Duodenal mucosa (tissue), 2 donors: ENCODE measurements around the gene RPS27L.
"Not testable (repeated sequence)": the region's sequence is repeated elsewhere in the genome, so short reads cannot be mapped to it uniquely, and the experiment has no call there.

Experiments used
- H3K27ac ChIP-seq: one replicate; pipeline ENCODE4 v1.7.0; 2013; ENCODE audit warnings: low read depth, low read length
- H3K27me3 ChIP-seq, 2 donors: one replicate each; pipeline ENCODE4 v1.7.0; 2013; ENCODE audit warnings: low read length in 2 of 2, control low read depth in 1 of 2; ENCODE audit not compliant: insufficient read depth in 2 of 2, control insufficient read depth in 1 of 2
- H3K36me3 ChIP-seq, 2 donors: one replicate each; pipeline ENCODE4 v1.7.0; 2013; ENCODE audit warnings: low read length in 2 of 2, control low read depth in 1 of 2; ENCODE audit not compliant: insufficient read depth in 2 of 2, control insufficient read depth in 1 of 2
- H3K4me1 ChIP-seq, 2 donors: one replicate each; pipeline ENCODE4 v1.7.0; 2013; ENCODE audit warnings: low read length in 2 of 2, control low read depth in 1 of 2; ENCODE audit not compliant: insufficient read depth in 2 of 2, control insufficient read depth in 1 of 2
- H3K4me3 ChIP-seq, 2 donors: one replicate each; pipeline ENCODE4 v1.7.0; 2013; ENCODE audit warnings: low read length in 2 of 2, low read depth in 1 of 2
- H3K9ac ChIP-seq, 2 donors: one replicate each; pipeline ENCODE4 v1.7.0; 2013; ENCODE audit warnings: low read length in 2 of 2, low read depth in 1 of 2
- H3K9me3 ChIP-seq, 2 donors: one replicate each; pipeline ENCODE4 v1.7.0; 2013; ENCODE audit warnings: low read length in 2 of 2, control low read depth in 1 of 2; ENCODE audit not compliant: control insufficient read depth in 1 of 2

The RPS27L gene

GRCh38 chr15:63104727-63105126 is 52.5 kb downstream of the RPS27L start:
- H3K36me3 ChIP-seq: no peaks in the 10 kb centered on the region
- no peak overlapping the region for H3K9ac ChIP-seq
- no peak overlapping the region for H3K27ac ChIP-seq
- H3K4me1 ChIP-seq: peaks cover 14 to 16% of the 10 kb centered on the region in 2 donors
- no peaks in the 10 kb centered on the region for H3K9me3 ChIP-seq
- no peak overlapping the region for H3K4me3 ChIP-seq
- H3K27me3 ChIP-seq: no peaks in the 10 kb centered on the region

- H3K9me3 ChIP-seq: no peaks in the 10 kb centered on the region
- no peak overlapping the region for H3K27ac ChIP-seq
- no peak overlapping the region for H3K9ac ChIP-seq
- H3K36me3 ChIP-seq: no peaks in the 10 kb centered on the region
- H3K27me3 ChIP-seq: no peaks in the 10 kb centered on the region
- H3K4me3 ChIP-seq: no peak overlapping the region
- peaks cover 6 to 7% of the 10 kb centered on the region in 2 donors for H3K4me1 ChIP-seq
Observed at GRCh38 chr15:63103416-63103815, 53.9 kb downstream of the RPS27L start.

- H3K27ac ChIP-seq, H3K4me3 ChIP-seq, H3K27me3 ChIP-seq, H3K9me3 ChIP-seq, H3K9ac ChIP-seq, H3K36me3 ChIP-seq, H3K4me1 ChIP-seq: not testable (repeated sequence)
Observed at GRCh38 chr15:63099581-63099980, 57.7 kb downstream of the RPS27L start.

GRCh38 chr15:63098901-63099300 is 58.4 kb downstream of the RPS27L start:
- H3K4me1 ChIP-seq, H3K36me3 ChIP-seq, H3K9me3 ChIP-seq, H3K27me3 ChIP-seq, H3K9ac ChIP-seq, H3K4me3 ChIP-seq, H3K27ac ChIP-seq: not testable (repeated sequence)
